Activated CD8-positive, alpha-beta memory T cell treated with anti-CD3 and anti-CD28 coated beads for 4 hours (primary cell): ENCODE data around the gene IFIT3.
"Not testable (repeated sequence)": the region's sequence is repeated elsewhere in the genome, so short reads cannot be mapped to it uniquely, and the experiment has no call there.

ENCODE experiments used
- DNase-seq, 2 donors: peaks; one replicate each; pipeline ENCODE4 v3.0.0-alpha.2; 2020; ENCODE audit warnings: low read depth in 2 of 2

Gene IFIT3

DNA sequence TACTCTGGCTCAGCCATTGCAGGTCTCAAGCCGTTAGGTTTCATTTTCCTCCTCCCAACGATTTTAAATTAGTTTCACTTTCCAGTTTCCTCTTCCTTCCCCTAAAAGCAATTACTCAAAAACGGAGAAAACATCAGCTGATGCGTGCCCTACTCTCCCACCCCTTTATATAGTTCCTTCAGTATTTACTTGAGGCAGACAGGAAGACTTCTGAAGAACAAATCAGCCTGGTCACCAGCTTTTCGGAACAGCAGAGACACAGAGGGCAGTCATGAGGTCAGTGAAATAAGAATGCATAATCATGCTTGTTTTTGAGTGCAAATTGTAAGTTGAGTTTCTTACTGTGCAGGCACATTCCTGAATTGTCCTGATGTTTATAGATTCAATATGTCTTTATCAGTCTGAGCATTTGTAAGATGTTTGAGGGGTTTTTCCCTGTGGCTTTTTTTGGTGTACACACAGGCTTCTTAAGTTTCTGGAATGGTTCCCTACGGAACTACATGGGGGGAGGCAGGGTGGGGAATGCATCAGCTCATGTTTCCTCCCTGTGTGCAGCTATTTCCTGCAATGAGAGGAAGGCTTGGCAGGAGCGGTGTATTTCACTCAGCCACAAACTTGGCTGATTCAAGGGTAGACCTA is at the start of gene IFIT3:
Gene IFIT3, plus strand, starts transcription at position 195 of the 639 bp plus-strand sequence. Its CDS starts 77 bp downstream, at position 272.
- DNase-seq: no peak

DNA sequence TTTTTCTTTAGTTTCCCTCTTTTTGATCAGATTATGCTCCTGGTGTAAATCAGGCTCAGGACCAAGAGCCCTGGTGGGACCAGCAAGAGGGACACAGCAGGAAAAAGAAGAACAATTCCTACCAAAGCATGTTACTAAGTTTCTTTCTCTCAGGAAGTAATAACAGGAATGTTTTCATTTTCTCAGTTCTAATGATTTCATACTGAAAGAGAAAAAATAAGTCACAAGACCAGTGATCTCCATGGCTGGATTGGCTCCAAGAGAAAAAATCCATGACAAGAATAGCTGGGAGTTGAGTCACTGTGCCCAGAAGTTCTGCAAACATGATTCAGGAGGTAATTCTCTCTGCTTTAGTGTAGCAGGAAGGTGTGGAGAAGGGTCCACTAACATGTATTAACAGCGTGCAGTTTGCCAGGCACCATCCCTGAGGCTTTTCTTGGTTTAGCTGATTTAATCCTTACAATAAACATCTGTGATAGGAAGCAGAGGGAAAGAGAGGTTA is 49.7 kb upstream of the IFIT3 start:
- no peak for DNase-seq

DNA sequence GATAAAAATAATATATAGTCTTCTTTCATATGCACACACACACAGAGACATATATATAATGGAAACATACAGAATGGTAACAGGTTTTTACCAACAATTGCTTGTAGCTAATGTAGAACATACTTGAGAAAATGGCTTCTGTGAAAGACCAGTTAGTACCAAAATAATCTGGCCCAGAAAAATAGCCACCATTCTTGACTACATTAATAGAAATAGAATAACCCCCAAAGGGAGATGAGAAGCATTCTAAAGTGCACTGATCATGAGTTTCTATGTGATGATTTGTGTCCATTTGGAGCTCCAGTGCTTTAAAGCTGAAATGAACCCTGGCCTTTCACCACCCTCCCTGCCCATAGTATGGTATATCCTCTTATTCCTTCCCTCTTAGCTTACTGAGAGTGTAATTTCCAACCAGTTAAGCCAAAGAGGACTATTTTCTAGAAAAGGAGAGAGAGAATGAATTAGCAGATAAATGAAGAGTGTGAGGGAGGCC is 48.9 kb upstream of the IFIT3 start:
- DNase-seq: no peak

DNA sequence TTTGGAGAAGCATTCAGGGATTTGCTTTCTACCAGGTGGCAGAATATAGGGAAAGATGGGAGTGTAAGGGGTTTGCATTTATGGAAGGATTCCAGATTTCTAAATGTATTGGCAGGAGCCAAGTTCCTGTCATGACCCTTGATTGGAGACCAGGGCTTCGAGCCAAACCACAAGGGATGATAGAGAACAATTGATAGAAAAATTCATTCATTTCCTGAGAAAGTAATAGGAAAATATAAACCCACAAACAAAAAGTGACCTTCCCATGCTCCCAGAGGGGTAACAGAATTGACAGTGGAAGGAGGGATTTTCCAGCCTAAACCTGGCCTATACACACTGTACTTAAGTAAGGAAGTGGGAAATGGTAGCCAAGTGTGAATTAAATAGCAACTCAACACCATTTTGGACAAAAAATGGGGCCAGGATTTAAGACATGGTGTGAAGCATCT is 48.4 kb upstream of the IFIT3 start:
- no peak for DNase-seq

GRCh38 chr10:89280508-89280907 is 47.3 kb upstream of the IFIT3 start:
- no peak for DNase-seq

DNA sequence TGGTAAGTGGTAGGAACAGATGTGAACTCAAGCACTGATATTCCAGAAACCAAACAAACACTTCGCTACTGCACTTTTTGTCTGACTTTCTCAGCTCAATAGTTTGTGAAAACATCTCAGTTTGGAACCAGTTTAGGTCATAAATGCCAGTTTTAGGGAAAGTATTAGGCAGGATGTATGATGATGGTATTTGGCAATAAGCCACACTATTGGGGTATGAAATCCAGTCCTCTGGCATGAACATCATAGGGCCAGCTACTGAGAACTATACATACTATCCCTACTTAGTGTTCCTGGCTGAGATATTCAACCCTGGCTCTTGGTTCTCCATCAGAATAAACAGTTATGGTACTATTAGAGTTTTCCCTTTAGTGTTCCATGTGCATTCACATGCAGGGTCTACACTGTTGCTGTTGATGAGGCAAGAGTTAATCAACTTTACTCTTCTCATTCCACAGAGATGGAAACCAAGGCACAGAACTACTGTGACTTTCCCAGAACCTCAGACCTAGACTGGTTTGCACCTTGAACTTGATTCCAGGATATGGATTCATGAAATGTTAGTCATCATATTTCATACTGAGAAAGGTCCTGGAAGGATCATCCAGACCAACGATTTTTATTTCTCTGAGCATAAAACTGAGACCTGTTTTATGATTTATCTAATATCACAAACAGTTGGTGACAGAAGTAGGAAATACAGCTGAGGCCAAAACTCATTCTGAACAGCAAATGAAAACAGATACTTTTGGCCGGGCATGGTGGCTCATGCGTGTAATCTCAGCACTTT is 46.0 kb upstream of the IFIT3 start:
- DNase-seq: no peak

DNA sequence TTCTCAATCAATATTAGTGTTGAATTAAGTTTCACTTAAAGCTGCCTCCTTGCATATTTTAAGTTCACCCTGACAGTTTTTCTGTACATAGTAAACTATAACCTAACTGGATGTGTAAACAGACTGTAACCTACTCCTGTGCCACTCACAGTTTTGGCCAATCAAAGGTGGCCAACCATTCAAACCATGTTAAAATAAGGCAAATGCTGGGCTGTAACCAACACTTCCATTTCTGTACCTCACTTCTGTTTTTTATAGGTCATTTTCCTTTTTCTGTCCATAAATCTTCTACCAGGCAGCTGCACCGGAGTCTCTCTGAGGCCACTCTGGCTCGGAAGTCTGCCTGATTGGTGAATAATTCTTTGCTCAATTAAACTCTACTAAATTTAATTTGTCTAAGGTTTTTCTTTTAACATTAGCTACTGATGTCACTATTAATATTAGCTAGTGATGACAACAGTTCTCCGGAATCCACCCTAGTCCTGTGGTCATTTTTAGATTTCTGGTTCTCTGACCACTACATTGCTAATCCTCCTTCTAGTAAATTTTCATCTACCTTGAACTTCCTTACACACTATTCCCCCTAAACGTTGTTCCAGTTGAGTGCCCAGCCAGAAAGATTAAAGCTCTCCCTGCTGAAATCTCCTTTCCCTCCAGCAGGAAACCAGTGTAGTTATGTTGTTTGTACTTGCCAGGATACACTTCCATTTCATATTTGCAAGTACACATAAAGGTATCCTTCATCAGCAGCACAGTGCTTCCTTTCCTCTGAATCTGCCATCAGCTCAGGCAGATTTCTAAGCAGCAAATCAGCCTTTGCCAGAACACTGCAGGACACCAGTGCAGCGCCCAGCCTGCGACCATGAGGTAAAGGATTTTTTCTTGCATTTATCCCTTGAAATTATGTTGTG is 44.5 kb upstream of the IFIT3 start:
- no peak for DNase-seq

DNA sequence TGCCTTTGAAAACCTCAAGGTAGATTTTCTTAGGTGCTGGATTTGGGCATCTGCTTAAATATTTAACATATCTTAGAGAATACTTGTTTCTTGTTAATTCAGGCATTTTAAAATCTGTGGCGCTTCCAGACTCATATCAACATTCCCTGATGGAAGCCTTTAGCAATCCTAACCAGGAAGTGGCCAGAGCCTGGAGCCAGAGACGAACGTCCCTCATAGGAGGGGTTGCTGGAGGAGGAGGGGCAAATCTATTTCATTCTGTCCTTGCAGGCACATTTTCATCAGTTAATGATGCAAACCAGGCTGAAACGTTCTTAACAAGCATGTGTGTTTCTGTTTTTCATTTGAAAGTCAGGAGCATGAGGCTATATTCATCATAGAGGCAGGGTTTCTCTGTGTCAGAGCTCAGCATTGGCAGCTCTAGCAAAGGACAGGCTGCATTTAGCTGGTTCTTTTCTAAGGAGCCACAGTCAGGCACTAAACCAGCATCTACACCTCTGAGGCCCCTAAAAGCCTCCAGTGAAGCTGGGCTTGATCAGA is 43.8 kb upstream of the IFIT3 start:
- DNase-seq: no peak

DNA sequence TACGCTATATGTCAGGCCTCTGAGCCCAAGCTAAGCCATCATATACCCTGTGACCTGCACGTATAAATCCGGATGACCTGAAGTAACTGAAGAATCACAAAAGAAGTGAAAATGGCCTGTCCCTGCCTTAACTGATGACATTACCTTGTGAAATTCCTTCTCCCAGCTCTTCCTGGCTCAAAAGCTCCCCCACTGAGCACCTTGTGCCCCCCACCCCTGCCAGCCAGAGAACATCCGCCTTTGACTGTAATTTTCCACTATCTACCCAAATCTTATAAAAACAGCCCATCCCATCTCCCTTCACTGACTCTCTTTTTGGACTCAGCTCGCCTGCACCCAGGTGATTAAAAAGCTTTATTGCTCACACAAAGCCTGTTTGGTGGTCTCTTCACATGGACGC is 43.1 kb upstream of the IFIT3 start:
- not testable (repeated sequence) for DNase-seq

- not testable (repeated sequence) for DNase-seq
Observed at GRCh38 chr10:89285303-89285702, 42.5 kb upstream of the IFIT3 start.

GRCh38 chr10:89294721-89295239 is 33.0 kb upstream of the IFIT3 start:
- DNase-seq: no peak

- no peak for DNase-seq
Observed at GRCh38 chr10:89295597-89295996, 32.2 kb upstream of the IFIT3 start.

- no peak for DNase-seq
Observed at GRCh38 chr10:89296220-89296648, 31.6 kb upstream of the IFIT3 start.

DNA sequence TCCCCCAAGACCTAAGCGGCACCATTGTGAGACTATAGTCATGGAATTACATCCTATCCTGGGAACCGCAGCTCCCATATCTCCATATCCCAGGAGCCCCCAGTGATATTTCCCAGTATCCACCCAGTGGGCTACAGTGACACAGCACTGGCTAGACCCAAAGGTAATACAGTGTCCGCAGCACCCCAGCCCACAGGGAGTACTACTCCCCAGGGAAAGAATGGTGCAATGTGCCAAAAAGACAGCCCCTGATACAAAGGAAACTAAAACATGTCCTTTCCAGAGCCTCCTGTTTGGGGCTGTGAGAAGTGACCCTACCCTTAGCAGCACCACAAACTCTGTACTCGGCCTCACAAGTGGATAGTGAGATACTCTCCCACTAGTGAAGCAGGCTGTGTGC is 30.4 kb upstream of the IFIT3 start:
- no peak for DNase-seq

- no peak for DNase-seq
Observed at GRCh38 chr10:89297791-89298190, 30.0 kb upstream of the IFIT3 start.

DNA sequence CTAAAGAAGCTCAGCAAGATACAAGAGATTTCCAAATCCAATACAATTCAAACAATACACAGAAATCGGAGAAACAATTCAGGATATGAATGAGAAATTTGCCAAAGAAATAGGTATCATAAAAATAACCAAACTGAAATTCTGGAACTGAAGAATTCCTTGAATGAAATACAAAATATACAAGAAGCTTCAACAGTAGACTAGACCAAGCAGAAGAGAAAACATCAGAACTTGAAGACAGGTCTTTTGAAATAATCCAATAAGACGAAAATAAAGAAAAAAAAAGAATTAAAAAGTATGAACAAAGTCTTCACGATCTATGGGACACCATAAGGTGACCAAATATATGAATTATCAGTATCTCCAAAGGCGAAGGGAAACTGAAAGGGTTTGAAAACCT is 28.8 kb upstream of the IFIT3 start:
- DNase-seq: no peak

DNA sequence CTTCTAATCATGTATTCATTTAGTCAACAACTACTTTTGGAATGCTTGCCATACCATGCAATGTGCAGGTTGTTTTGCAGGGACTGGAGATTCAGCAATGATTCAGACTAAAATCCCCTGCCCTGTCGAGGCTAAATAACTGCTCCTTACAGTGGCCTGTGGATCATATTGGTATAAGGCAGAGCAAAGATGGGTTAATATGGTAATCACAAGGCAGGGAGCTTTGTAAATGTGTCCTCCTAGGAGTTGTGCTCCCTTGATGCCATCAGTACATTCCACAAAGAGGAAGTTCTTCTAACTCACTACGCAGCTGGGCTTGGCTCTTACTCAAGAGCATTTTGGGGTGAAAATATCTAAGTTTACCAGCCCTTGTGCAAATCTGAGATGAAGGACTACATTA is 26.6 kb upstream of the IFIT3 start:
- DNase-seq: no peak

DNA sequence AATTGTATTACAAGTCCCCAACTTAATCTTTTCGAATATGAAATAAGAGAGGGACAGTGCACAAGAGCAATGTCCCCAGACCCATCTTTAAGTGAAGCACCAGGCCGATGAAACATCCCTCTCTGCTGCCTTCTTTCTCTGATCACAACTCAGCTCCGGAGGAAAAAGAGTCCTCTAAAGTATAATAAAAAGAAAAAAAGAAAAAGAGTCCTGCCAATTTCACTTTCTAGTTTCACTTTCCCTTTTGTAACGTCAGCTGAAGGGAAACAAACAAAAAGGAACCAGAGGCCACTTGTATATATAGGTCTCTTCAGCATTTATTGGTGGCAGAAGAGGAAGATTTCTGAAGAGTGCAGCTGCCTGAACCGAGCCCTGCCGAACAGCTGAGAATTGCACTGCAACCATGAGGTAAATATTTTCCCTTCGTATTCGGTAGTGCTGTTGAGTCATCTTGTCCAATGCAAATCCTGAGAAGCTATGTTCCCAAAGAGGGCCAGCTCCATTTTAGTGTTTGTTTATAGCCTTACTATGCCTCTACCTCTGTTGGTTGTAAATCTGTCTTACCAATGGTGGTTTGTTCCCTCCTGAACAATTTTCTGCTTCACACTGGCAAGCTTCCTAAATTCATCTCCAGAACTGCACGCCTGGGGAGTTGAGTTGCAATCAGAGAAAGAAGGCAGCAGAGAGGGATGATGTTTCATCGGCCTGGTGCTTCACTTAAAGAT is 25.9 kb upstream of the IFIT3 start, which contains the start of gene IFIT2:
Gene IFIT2, plus strand, starts transcription at position 326 of the 725 bp plus-strand sequence. Its CDS starts 78 bp downstream, at position 404.
- no peak for DNase-seq

GRCh38 chr10:89302625-89303024 is 25.2 kb upstream of the IFIT3 start:
- DNase-seq: no peak

- no peak for DNase-seq
Observed at GRCh38 chr10:89303161-89303560, 24.6 kb upstream of the IFIT3 start.
